H54 (cell line): Measurements from ENCODE around the gene GBGT1.
A peak's percentile ranks its signal among the peaks of the same experiment; 100 is the strongest.
"Not testable (repeated sequence)": the region's sequence is repeated elsewhere in the genome, so short reads cannot be mapped to it uniquely, and the experiment has no call there.

Source experiments
- DNase-seq: peaks from one replicate; pipeline ENCODE4 v3.0.0; 2011; ENCODE audit warnings: low spot score, mixed read lengths; ENCODE audit not compliant: insufficient read length
- FAIRE-seq: peaks from 3 replicates; lab custom pipeline; 2011; peaks lifted over from hg19 to GRCh38; lab: Jason Lieb, UNC
- POLR2A ChIP-seq: IDR thresholded peaks from 2 replicates; pipeline ENCODE4 v1.6.1; 2011; ENCODE audit warnings: low read depth, mild to moderate bottlenecking, low read length

The GBGT1 gene

GRCh38 chr9:133163504-133164172 lies at the start of gene GBGT1:
Gene GBGT1, minus strand, starts transcription at chr9:133163914. Its CDS starts 1,502 bp downstream, at chr9:133162412.
- DNase-seq, result no peak

GRCh38 chr9:133210609-133211008 lies 46.9 kb upstream of the GBGT1 start:
- DNase-seq, result no peak
- no peak for FAIRE-seq
- TF ChIP-seq POLR2A, result no peak

More at GRCh38 chr9:133163504-133164172, at the start of gene GBGT1:
- peak; percentile 47 for TF ChIP-seq POLR2A
- FAIRE-seq, result no peak

GRCh38 chr9:133210202-133210532 lies 46.5 kb upstream of the GBGT1 start:
- no peak for DNase-seq
- no peak for TF ChIP-seq POLR2A
- FAIRE-seq, result no peak

- not testable (repeated sequence) for FAIRE-seq, DNase-seq
Observed at GRCh38 chr9:133209327-133210201, 45.9 kb upstream of the GBGT1 start.

- FAIRE-seq, DNase-seq: not testable (repeated sequence)
Observed at GRCh38 chr9:133208880-133209300, 45.2 kb upstream of the GBGT1 start, which contains the start of gene OBP2B. Gene OBP2B, minus strand, starts transcription at chr9:133209250. Its CDS starts 51 bp downstream, at chr9:133209199.

GRCh38 chr9:133208171-133208879 lies 44.6 kb upstream of the GBGT1 start:
- DNase-seq, FAIRE-seq: not testable (repeated sequence)

- TF ChIP-seq POLR2A, result no peak
- no peak for FAIRE-seq
Observed at GRCh38 chr9:133207540-133208170, 43.9 kb upstream of the GBGT1 start.

GRCh38 chr9:133207021-133207531 lies 43.4 kb upstream of the GBGT1 start:
- no peak for TF ChIP-seq POLR2A
- no peak for FAIRE-seq
- no peak for DNase-seq

More at GRCh38 chr9:133207540-133208170, 43.9 kb upstream of the GBGT1 start:
- no peak for DNase-seq

GRCh38 chr9:133205996-133206931 lies 42.5 kb upstream of the GBGT1 start:
- no peak for TF ChIP-seq POLR2A
- DNase-seq, result no peak
- no peak for FAIRE-seq

- not testable (repeated sequence) for DNase-seq, FAIRE-seq
Observed at GRCh38 chr9:133205481-133205887, 41.8 kb upstream of the GBGT1 start.

- FAIRE-seq (no peak), DNase-seq (no peak)
- TF ChIP-seq POLR2A, result no peak
Observed at GRCh38 chr9:133204993-133205336, 41.3 kb upstream of the GBGT1 start.

- DNase-seq (no peak), FAIRE-seq (no peak)
- TF ChIP-seq POLR2A, result no peak
Observed at GRCh38 chr9:133204335-133204992, 40.8 kb upstream of the GBGT1 start.
